Measurements from ENCODE around the gene MYH10. TPM values are rescaled to one million over a fixed set of nuclear protein-coding genes. Genes with fewer than 3 reads are reported as not detected.

Gene MYH10
- total RNA-seq, 1 experiment from 2014 or later: 251 TPM

DNA sequence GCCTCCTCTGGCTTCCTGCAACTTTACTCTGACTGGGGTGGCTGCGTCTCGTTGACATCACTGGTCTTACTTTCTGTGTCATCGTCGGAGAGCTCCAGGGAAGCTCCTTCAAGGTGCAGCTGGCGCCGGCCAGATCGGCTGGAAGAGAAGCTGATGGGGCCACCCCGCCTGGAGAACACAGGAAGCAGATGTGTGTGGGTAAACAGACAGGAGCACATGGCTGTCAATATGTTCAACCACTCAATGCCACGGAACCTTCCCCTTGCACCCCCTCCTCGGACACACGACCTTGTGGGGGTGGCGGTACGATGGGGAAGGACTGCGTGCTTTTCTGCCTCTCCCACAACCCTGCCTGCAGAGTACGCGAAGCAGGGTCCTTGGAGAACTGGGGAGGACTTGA is 154.7 kb downstream of the MYH10 start:
- H3K4ac ChIP-seq (ENCODE audit: low read depth, low read length): no peak overlapping the region
- Mint-ChIP-seq H3K36me3 (ENCODE audit: insufficient read depth in 1 of 3, low read depth in 3 of 3) (peaks cover 40 to 92% (median 78%) of the 10 kb centered on the region in 3 experiments), H3K27ac (peak overlapping the region in 2 of 3 experiments; percentile 44 to 91; a peak in 3 of 7 replicates), H3K4me1 (no peaks in the 10 kb centered on the region), H3K9me3 (no peaks in the 10 kb centered on the region), H3K27me3 (ENCODE audit: low read depth) (no peaks in the 10 kb centered on the region), H3K4me3 (no peak overlapping the region)
- H3K18ac ChIP-seq (ENCODE audit: insufficient read length, low read depth, low read length): no peak overlapping the region
- H3K4me1 ChIP-seq (ENCODE audit: insufficient read depth, low read length): no peaks in the 10 kb centered on the region
- H2BK5ac ChIP-seq (ENCODE audit: insufficient read length, low read length): no peak overlapping the region
- H3T11ph ChIP-seq (ENCODE audit: low read length): no peak overlapping the region
- no peaks in the 10 kb centered on the region for H3K27me3 ChIP-seq (ENCODE audit: insufficient read depth, low read length)
- H3K9me3 ChIP-seq (ENCODE audit: control insufficient read depth, low read depth, low read length): no peaks in the 10 kb centered on the region
- H2BK15ac ChIP-seq (ENCODE audit: low read depth, low read length): no peak overlapping the region
- H3K56ac ChIP-seq (ENCODE audit: insufficient read length, low read depth, low read length): no peak overlapping the region
- H3K23me2 ChIP-seq (ENCODE audit: insufficient read length, low read depth, low read length, poor library complexity, severe bottlenecking): no peaks in the 10 kb centered on the region
- no peaks in the 10 kb centered on the region for H3K79me2 ChIP-seq (ENCODE audit: insufficient read depth, low read length)
- no peak overlapping the region for H2BK20ac ChIP-seq (ENCODE audit: low read depth, low read length, poor library complexity, severe bottlenecking)
- WGBS (ENCODE audit: extremely low coverage, insufficient read length, low lambda C conversion rate): no CpG with 5 or more reads among the region's 16 CpGs
- no peaks in the 10 kb centered on the region for H3K79me1 ChIP-seq (ENCODE audit: insufficient read depth, low read depth, low read length, poor library complexity, severe bottlenecking)
- no peak for TF ChIP-seq CTCF (conservative IDR thresholded peaks at IDR 0.05)
- no peak for DNase-seq
- H2AFZ ChIP-seq (ENCODE audit: low read length): no peak overlapping the region
- H3K4me2 ChIP-seq (ENCODE audit: insufficient read depth, insufficient read length, low read length): no peak overlapping the region
- H3K9ac ChIP-seq (ENCODE audit: extremely low read depth, insufficient read length, low read length): no peak overlapping the region
- H4K20me1 ChIP-seq (ENCODE audit: control insufficient read depth, insufficient read depth, insufficient read length): peaks cover 3% of the 10 kb centered on the region
- H4K8ac ChIP-seq (replicated peaks; ENCODE audit: insufficient read length, low read depth, low read length): no peak overlapping the region
- H4K5ac ChIP-seq (ENCODE audit: insufficient read length, low read depth, low read length): no peak overlapping the region
- no peak overlapping the region for H3K23ac ChIP-seq (ENCODE audit: insufficient read length, low read depth, low read length)
- no peak overlapping the region for H3K14ac ChIP-seq (ENCODE audit: insufficient read depth, low read length)
- H2AK5ac ChIP-seq (ENCODE audit: insufficient read length, low read length): no peak overlapping the region
- no peak overlapping the region for H4K91ac ChIP-seq (ENCODE audit: insufficient read length, low read depth, low read length)
- H2BK12ac ChIP-seq (ENCODE audit: insufficient read length, low read depth, low read length): no peak overlapping the region
- no peak overlapping the region for H2BK120ac ChIP-seq (ENCODE audit: low read depth, low read length, poor library complexity, severe bottlenecking)
- no peak overlapping the region for H3K27ac ChIP-seq (ENCODE audit: insufficient read length, low read depth, low read length)
